K562 (cell line): Measurements from ENCODE around the gene PHF10. TPM values are rescaled to one million over a fixed set of nuclear protein-coding genes. Genes with fewer than 3 reads are reported as not detected.
"Not testable (repeated sequence)": the region's sequence is repeated elsewhere in the genome, so short reads cannot be mapped to it uniquely, and the experiment has no call there.

Experiments
- ATAC-seq: fragments of 200-7000 bp; cut with Tn5 transposase; 3 replicates; pipeline ENCODE4 v1.9.1; 2020; ENCODE audit warnings: moderate library complexity
- BruUV-seq: library from RNA; stranded (reverse); fragments of 400-500 nt; replicated peaks from 2 replicates; lab custom pipeline; 2021; lab: Mats Ljungman, UMichigan
- CTCF ChIA-PET: fragments of 300-600 bp; formaldehyde crosslinking; extraction: SDS; loops from one replicate; lab custom pipeline; 2021; ENCODE audit warnings: low intra/inter-chr PET ratio; lab: Yijun Ruan, JAX
- POLR2A ChIA-PET: fragments of 300-600, 350-650 bp; sonication (Branson Sonifier 250); formaldehyde crosslinking; extraction: SDS; loops from one replicate; lab custom pipeline; 2021; ENCODE audit warnings: antibody characterized with exemption, inconsistent platforms; lab: Yijun Ruan, JAX
- DNase-seq, 4 experiments: peaks; one replicate each; pipeline versions ENCODE4 v3.0.0 to v3.0.0-alpha.2; 2011 to 2018; ENCODE audit warnings: low spot score in 3 of 4, mixed read lengths in 3 of 4; ENCODE audit errors: extremely low read depth in 1 of 4
- FAIRE-seq: peaks from 2 replicates; lab custom pipeline; 2011; peaks lifted over from hg19 to GRCh38; lab: Jason Lieb, UNC
- H2AFZ ChIP-seq: 2 replicates; pipeline ENCODE4 v1.6.0; 2011; ENCODE audit warnings: low read depth, low read length, control low read depth, inconsistent platforms
- H3K27ac ChIP-seq: fragments of 200-600 bp; 3 replicates; pipeline ENCODE4 v1.8.0; 2011; ENCODE audit warnings: low read depth, mild to moderate bottlenecking, control low read depth, inconsistent platforms, low read length, moderate library complexity, mixed read lengths; ENCODE audit errors: extremely low read depth
- H3K27me3 ChIP-seq, 2 experiments: fragments of 300-600 bp in 1 of 2; 2 replicates in 1 of 2; 3 replicates in 1 of 2; pipeline versions ENCODE4 v1.6.0 to v1.8.0; 2011; ENCODE audit warnings: inconsistent platforms in 2 of 2, low read length in 2 of 2, mild to moderate bottlenecking in 1 of 2, mixed read lengths in 1 of 2, moderate library complexity in 1 of 2; ENCODE audit not compliant: control insufficient read depth in 2 of 2, insufficient read depth in 2 of 2
- H3K36me3 ChIP-seq: fragments of 300-600 bp; 3 replicates; pipeline ENCODE4 v1.8.0; 2011; ENCODE audit warnings: mild to moderate bottlenecking, low read length, inconsistent platforms; ENCODE audit not compliant: control insufficient read depth, insufficient read depth
- H3K4me1 ChIP-seq, 2 experiments: fragments of 200-600 bp in 1 of 2; replicated peaks in 1 of 2; 2 replicates in 1 of 2; 3 replicates in 1 of 2; pipeline versions ENCODE4 v1.5.1 to v1.8.0; 2011; ENCODE audit warnings: inconsistent platforms in 2 of 2, low read length in 2 of 2, mild to moderate bottlenecking in 1 of 2, mixed read lengths in 1 of 2, moderate library complexity in 1 of 2; ENCODE audit not compliant: control insufficient read depth in 2 of 2, insufficient read depth in 2 of 2
- H3K4me2 ChIP-seq: 2 replicates; pipeline ENCODE4 v1.6.1; 2011; ENCODE audit warnings: low read length, control low read depth, inconsistent platforms, mixed read lengths; ENCODE audit not compliant: insufficient read depth
- H3K4me3 ChIP-seq: fragments of 200-600 bp; sonication (generic), shearing (Covaris generic); 2 replicates; pipeline ENCODE4 v1.5.1; 2016; ENCODE audit warnings: control low read depth, inconsistent platforms
- H3K79me2 ChIP-seq: fragments of 200-600 bp; 3 replicates; pipeline ENCODE4 v1.8.0; 2011; ENCODE audit warnings: low read length, inconsistent platforms; ENCODE audit not compliant: control insufficient read depth, insufficient read depth
- H3K9ac ChIP-seq, 2 experiments: 2 replicates each; pipeline versions ENCODE4 v1.6.0 to v1.6.1; 2011; ENCODE audit warnings: low read depth in 2 of 2, low read length in 2 of 2, control low read depth in 1 of 2, inconsistent platforms in 1 of 2, mild to moderate bottlenecking in 1 of 2, mixed read lengths in 1 of 2; ENCODE audit not compliant: insufficient read depth in 1 of 2
- H3K9me1 ChIP-seq: one replicate; pipeline ENCODE4 v1.6.0; 2011; ENCODE audit warnings: inconsistent platforms, mild to moderate bottlenecking, low read length, moderate library complexity; ENCODE audit not compliant: control insufficient read depth, insufficient read depth
- H3K9me3 ChIP-seq: replicated peaks from 2 replicates; pipeline ENCODE4 v1.5.1; 2011; ENCODE audit warnings: low read depth, low read length, inconsistent platforms; ENCODE audit not compliant: control insufficient read depth, insufficient read depth
- H4K20me1 ChIP-seq: replicated peaks from 2 replicates; pipeline ENCODE4 v1.6.1; 2011; ENCODE audit warnings: low read length, inconsistent platforms, mixed read lengths; ENCODE audit not compliant: control insufficient read depth, insufficient read depth
- EZH2 ChIP-seq: IDR thresholded peaks from 2 replicates; pipeline ENCODE4 v1.6.1; 2012; ENCODE audit warnings: low read depth, mild to moderate bottlenecking, inconsistent platforms, low read length, borderline replicate concordance
- RAD21 ChIP-seq, 2 experiments: fragments of 250-450 bp in 1 of 2; fragments of 450-650 bp in 1 of 2; sonication (Bioruptor Pico) in 1 of 2; formaldehyde crosslinking in 1 of 2; IDR thresholded peaks in 1 of 2; conservative IDR thresholded peaks in 1 of 2; 2 replicates each; pipeline versions ENCODE4 v1.4.0 to v1.8.0; 2020 to 2022; ENCODE audit warnings: mild to moderate bottlenecking in 2 of 2, moderate library complexity in 1 of 2
- REST ChIP-seq, 2 experiments: fragments of 450-650 bp; formaldehyde crosslinking in 1 of 2; IDR thresholded peaks; 2 replicates each; pipeline versions ENCODE4 v1.4.0 to v1.6.1; 2014 to 2020; ENCODE audit warnings: mild to moderate bottlenecking in 2 of 2, borderline replicate concordance in 1 of 2, low read depth in 1 of 2
- SMC3 ChIP-seq: conservative IDR thresholded peaks from 2 replicates; pipeline ENCODE4 v1.6.1; 2011; ENCODE audit warnings: low read depth, low read length, improper control_type of control experiment; ENCODE audit not compliant: insufficient read depth
- SPI1 ChIP-seq: IDR thresholded peaks from 2 replicates; pipeline ENCODE4 v1.6.1; 2011; ENCODE audit warnings: low read depth, low read length, control low read depth, borderline replicate concordance
- YBX1 ChIP-seq: fragments of 450-650 bp; IDR thresholded peaks from 2 replicates; pipeline ENCODE4 v1.7.1; 2016; ENCODE audit warnings: mild to moderate bottlenecking
- WGBS: fragments of 100-300 bp; shearing (Covaris generic); methylation state at CpG from one replicate; pipeline ENCODE4 v1.1.6; 2016; ENCODE audit warnings: low coverage, mixed read lengths; ENCODE audit not compliant: insufficient coverage; ENCODE audit errors: missing lambda C conversion rate; 5-methylcytosine and 5-hydroxymethylcytosine counted together
- in situ Hi-C: fragments of 300-500 bp; cut with MboI; formaldehyde crosslinking; loops from 4 replicates; pipeline ENCODE4 v1.15.0; 2018; ENCODE audit warnings: inconsistent platforms, mixed read lengths
- intact Hi-C: fragments of 100-400 bp; cut with micrococcal nuclease; formaldehyde crosslinking; loops from 2 replicates; pipeline ENCODE4 v1.14.2; 2022
- polyA plus RNA-seq, 8 experiments: library from polyadenylated mRNA; depleted of rRNA in 4 of 8; stranded (reverse) in 5 of 8; unstranded in 3 of 8; fragments of >200 nt; fragmentation: Nextera tagmentation in 2 of 8; fragmentation: Illumina TruSeq in 1 of 8; extraction: Ambion mirVana in 2 of 8; extraction: Trizol in 1 of 8; gene quantifications; 2 replicates each; pipeline versions ENCODE4 v1.2.1 to v1.2.3, GENCODE V29; 2011 to 2014; ENCODE audit warnings: inconsistent platforms in 1 of 8, missing spikeins in 1 of 8
- total RNA-seq, 7 experiments: library from RNA; depleted of rRNA in 6 of 7; stranded (reverse); fragments of >200 nt in 6 of 7; fragmentation: Illumina TruSeq in 2 of 7; extraction: Trizol in 2 of 7; gene quantifications; 2 replicates each; pipeline versions ENCODE4 v1.2.1 to v1.2.3, GENCODE V29; 2011 to 2021; ENCODE audit warnings: low replicate concordance in 1 of 7

PHF10 gene
- total and polyA plus RNA-seq, 9 of the 15 experiments (the other 6 are each of a cell fraction or from before 2014, with no cell fraction given) = 23.9 to 88.9 (median 46.0) TPM

- BruUV-seq = no TSS peak
- DNase-seq (no peak), ATAC-seq (no peak), FAIRE-seq (no peak)
- peaks cover 2% of the 10 kb centered on the region for H3K9me1 ChIP-seq
- no peaks in the 10 kb centered on the region; the same call in none of the 2 replicates for H4K20me1 ChIP-seq
- CTCF ChIA-PET = no interaction called here
- no peak overlapping the region for H2AFZ ChIP-seq
- in situ Hi-C loops = no loop called here
- intact Hi-C loops = no loop called here
- no peaks in the 10 kb centered on the region for H3K9me3 ChIP-seq
- 54% methylated on average over 5 of the region's 5 CpGs for WGBS
- POLR2A ChIA-PET = interaction anchor here (2.4 to 5.2 kb wide), 2 partner anchors 12 to 22 kb away, joined by 11 to 24 read pairs; no protein-coding TSS in a partner anchor
- H3K4me1 ChIP-seq = peaks cover 13 to 19% of the 10 kb centered on the region in 2 experiments; a peak in 4 of 5 replicates
- H3K27ac ChIP-seq = no peak overlapping the region
- H3K9ac ChIP-seq = peak overlapping the region; percentile 57 to 94; a peak in 2 of 4 replicates
- TF ChIP-seq RAD21 (CRISPR knock-in tag; conservative IDR thresholded peaks at IDR 0.05 in 1 of 2, IDR thresholded peaks at IDR 0.05 in 1 of 2) (no peak), SPI1 (peak; percentile 49; the same call in 1 of the 2 replicates), EZH2 (no peak), YBX1 (no peak)
- no peak overlapping the region for H3K4me2 ChIP-seq
- H3K36me3 ChIP-seq = peaks cover 41% of the 10 kb centered on the region
- peak overlapping the region; percentile 74; the same call in 1 of the 2 replicates for H3K4me3 ChIP-seq
- H3K79me2 ChIP-seq = peaks cover 58% of the 10 kb centered on the region
- H3K27me3 ChIP-seq = no peaks in the 10 kb centered on the region
Observed at GRCh38 chr6:169700296-169700695, 24.0 kb downstream of the PHF10 start.

GRCh38 chr6:169697115-169697514 lies 27.2 kb downstream of the PHF10 start:
- H3K27ac ChIP-seq; FAIRE-seq; H3K9me1 ChIP-seq; ATAC-seq; H3K27me3 ChIP-seq; H3K9ac ChIP-seq; H4K20me1 ChIP-seq; H3K9me3 ChIP-seq; H3K4me3 ChIP-seq; CTCF ChIA-PET; H2AFZ ChIP-seq; H3K4me2 ChIP-seq; BruUV-seq; in situ Hi-C loops; H3K4me1 ChIP-seq; TF ChIP-seq REST (CRISPR knock-in tag; IDR thresholded peaks at IDR 0.05; ENCODE audit: low read depth): not testable (repeated sequence)
- POLR2A ChIA-PET = interaction anchor here (0.8 kb wide), 1 partner anchor 25 kb away, joined by 3 read pairs; no protein-coding TSS in a partner anchor
- WGBS = 49% methylated on average over 10 of the region's 10 CpGs
- DNase-seq = peak in 1 of 4 experiments; percentile 64
- Histone ChIP-seq H3K36me3 (peaks cover 14% of the 10 kb centered on the region; the same call in 2 of the 3 replicates), H3K79me2 (peaks cover 34% of the 10 kb centered on the region)
- intact Hi-C loops = loop anchor here (1.0 kb wide), 1 partner anchor 93 kb away; no protein-coding TSS in a partner anchor
- peak; percentile 44; the same call in 1 of the 2 replicates for TF ChIP-seq REST (IDR thresholded peaks at IDR 0.05; ENCODE audit: borderline replicate concordance)
- peak; percentile 62; the same call in 1 of the 2 replicates for TF ChIP-seq SMC3
